G401 (cell line): ENCODE results near the gene HK1. TPM values are rescaled to one million over a fixed set of nuclear protein-coding genes. Genes with fewer than 3 reads are reported as not detected.

Experiments
- DNase-seq: peaks from one replicate; pipeline ENCODE4 v3.0.0-alpha.2; 2015; ENCODE audit warnings: low spot score
- in situ Hi-C: cut with HindIII; loops from 2 replicates; pipeline ENCODE4 v1.10.0; 2016; ENCODE audit warnings: low sequenced_read_pairs, mixed read lengths
- total RNA-seq: library from RNA; depleted of rRNA; stranded (reverse); fragments of >200 nt; shearing (Covaris generic); gene quantifications from 2 replicates; pipeline ENCODE4 v1.2.3, GENCODE V29; 2014

Gene HK1
- total RNA-seq, 1 experiment from 2014 or later = 52.3 TPM

GRCh38 chr10:69338133-69338456 lies 59.8 kb downstream of the HK1 start:
- no peak for DNase-seq
- in situ Hi-C loops = no loop called here

GRCh38 chr10:69338547-69339450 lies 60.5 kb downstream of the HK1 start:
- in situ Hi-C loops = no loop called here
- no peak for DNase-seq

GRCh38 chr10:69340695-69341094 lies 62.4 kb downstream of the HK1 start:
- DNase-seq = no peak
- in situ Hi-C loops = no loop called here

GRCh38 chr10:69343905-69344304 lies 65.6 kb downstream of the HK1 start:
- in situ Hi-C loops = no loop called here
- DNase-seq = no peak

GRCh38 chr10:69344591-69345252 lies 66.4 kb downstream of the HK1 start:
- DNase-seq = no peak
- in situ Hi-C loops = no loop called here

GRCh38 chr10:69345402-69345801 lies 67.1 kb downstream of the HK1 start:
- in situ Hi-C loops = no loop called here
- DNase-seq = no peak

- in situ Hi-C loops = no loop called here
- DNase-seq = no peak
Measured at GRCh38 chr10:69345890-69346474, 67.7 kb downstream of the HK1 start.

GRCh38 chr10:69346776-69347175 lies 68.5 kb downstream of the HK1 start:
- no peak for DNase-seq
- in situ Hi-C loops = no loop called here

GRCh38 chr10:69348816-69349541 lies 70.7 kb downstream of the HK1 start:
- no peak for DNase-seq
- in situ Hi-C loops = no loop called here

- in situ Hi-C loops = no loop called here
- no peak for DNase-seq
Measured at GRCh38 chr10:69349542-69349888, 71.2 kb downstream of the HK1 start.

- in situ Hi-C loops = no loop called here
- no peak for DNase-seq
Measured at GRCh38 chr10:69351589-69351988, 73.3 kb downstream of the HK1 start.

- no peak for DNase-seq
- in situ Hi-C loops = no loop called here
Measured at GRCh38 chr10:69352569-69353264, 74.4 kb downstream of the HK1 start.

GRCh38 chr10:69353977-69354635 lies 75.8 kb downstream of the HK1 start:
- in situ Hi-C loops = no loop called here
- DNase-seq = no peak

GRCh38 chr10:69356187-69356586 lies 77.9 kb downstream of the HK1 start:
- no peak for DNase-seq
- in situ Hi-C loops = no loop called here

- in situ Hi-C loops = no loop called here
- DNase-seq = peak; percentile 27
Measured at GRCh38 chr10:69358148-69358795, 80.0 kb downstream of the HK1 start.

GRCh38 chr10:69359148-69359547 lies 80.9 kb downstream of the HK1 start:
- DNase-seq = no peak

GRCh38 chr10:69359594-69359993 lies 81.3 kb downstream of the HK1 start:
- peak; percentile 18 for DNase-seq
- in situ Hi-C loops = no loop called here

More at GRCh38 chr10:69359148-69359547, 80.9 kb downstream of the HK1 start:
- in situ Hi-C loops = no loop called here
